ENCODE measurements around the gene RWDD3.

The RWDD3 gene

GRCh38 chr1:95246511-95246910, 12.5 kb downstream of the RWDD3 start:
- Histone ChIP-seq H3K27me3 (ENCODE audit: low read depth, low read length) (no peaks in the 10 kb centered on the region), H3K27ac (ENCODE audit: low read length) (no peak overlapping the region), H3K9ac (ENCODE audit: low read length) (no peak overlapping the region), H2AFZ (ENCODE audit: low read depth, low read length) (no peak overlapping the region), H3K4me3 (ENCODE audit: low read length) (no peak overlapping the region), H3K9me3 (ENCODE audit: insufficient read depth, low read length) (no peaks in the 10 kb centered on the region), H3K79me2 (ENCODE audit: low read length) (0 out of 2 replicates have a peak, but pooled peaks cover 2% of the 10 kb centered on the region), H4K20me1 (ENCODE audit: insufficient read depth, low read length) (no peaks in the 10 kb centered on the region), H3K4me2 (ENCODE audit: low read length) (no peak overlapping the region), H3K36me3 (replicated peaks; ENCODE audit: low read depth, low read length) (peaks cover 9% of the 10 kb centered on the region), H3K4me1 (ENCODE audit: low read length) (no peaks in the 10 kb centered on the region)
- TF ChIP-seq EZH2phosphoT487 (IDR thresholded peaks at IDR 0.05; ENCODE audit: low read depth): no peak
- TF ChIP-seq CTCF (IDR thresholded peaks at IDR 0.05; ENCODE audit: low read depth, low read length): no peak

DNA sequence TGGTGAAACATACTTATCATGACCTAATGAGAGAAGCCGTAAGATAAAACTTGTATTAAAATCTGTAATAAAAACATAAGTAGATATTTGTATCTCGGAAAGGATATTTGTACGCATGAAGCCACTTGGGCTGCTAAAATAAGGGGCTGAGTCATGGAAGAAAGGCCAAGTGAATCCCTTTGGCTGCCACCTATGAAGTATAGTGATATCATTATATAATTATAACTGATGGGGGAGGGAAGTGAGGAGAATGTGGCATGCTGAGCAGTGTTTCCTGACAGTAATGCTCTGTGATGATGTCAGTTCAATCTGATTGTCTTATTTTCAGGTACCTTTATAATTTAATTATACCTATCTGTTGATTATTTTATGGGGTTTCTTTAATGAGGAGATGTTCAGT, 13.6 kb downstream of the RWDD3 start:
- H3K36me3 ChIP-seq (replicated peaks; ENCODE audit: low read depth, low read length): peaks cover 6% of the 10 kb centered on the region
- no peak overlapping the region for H3K4me3 ChIP-seq (ENCODE audit: low read length)
- H3K27ac ChIP-seq (ENCODE audit: low read length): no peak overlapping the region

DNA sequence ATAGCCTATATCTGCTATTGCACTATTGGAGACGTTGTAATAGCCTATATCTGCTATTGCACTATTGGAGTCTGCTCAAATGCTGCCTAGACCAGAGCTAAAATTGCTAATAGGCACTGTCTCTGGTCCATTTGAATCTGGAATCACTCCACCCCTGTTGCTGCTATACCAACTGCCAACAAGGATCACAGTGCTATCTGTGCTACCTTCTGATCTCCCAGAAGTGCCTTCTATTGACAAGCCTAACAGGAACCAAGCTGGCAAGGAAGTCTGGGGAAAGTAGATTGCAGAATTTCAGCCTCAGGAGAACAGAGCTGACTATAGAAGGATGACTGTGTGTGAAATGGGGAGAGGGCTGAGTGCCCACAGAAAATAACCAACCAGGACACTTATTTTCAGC, 15.9 kb downstream of the RWDD3 start:
- no peaks in the 10 kb centered on the region for H4K20me1 ChIP-seq (ENCODE audit: insufficient read depth, low read length)
- H2AFZ ChIP-seq (ENCODE audit: low read depth, low read length): no peak overlapping the region
- no peak overlapping the region for H3K4me2 ChIP-seq (ENCODE audit: low read length)
- H3K79me2 ChIP-seq (ENCODE audit: low read length): no peaks in the 10 kb centered on the region
- H3K27ac ChIP-seq (ENCODE audit: low read length): no peak overlapping the region
- no peak overlapping the region for H3K4me3 ChIP-seq (ENCODE audit: low read length)
- peaks cover under 1% of the 10 kb centered on the region for H3K36me3 ChIP-seq (replicated peaks; ENCODE audit: low read depth, low read length)
- no peak overlapping the region for H3K9ac ChIP-seq (ENCODE audit: low read length)
- no peaks in the 10 kb centered on the region for H3K4me1 ChIP-seq (ENCODE audit: low read length)
- H3K27me3 ChIP-seq (ENCODE audit: low read depth, low read length): no peaks in the 10 kb centered on the region
- TF ChIP-seq EZH2phosphoT487 (IDR thresholded peaks at IDR 0.05; ENCODE audit: low read depth) (no peak), CTCF (IDR thresholded peaks at IDR 0.05; ENCODE audit: low read depth, low read length) (no peak)
- no peaks in the 10 kb centered on the region for H3K9me3 ChIP-seq (ENCODE audit: insufficient read depth, low read length)

More for the DNA sequence above, 13.6 kb downstream of the RWDD3 start:
- no peak overlapping the region for H3K9ac ChIP-seq (ENCODE audit: low read length)
- no peaks in the 10 kb centered on the region for H3K79me2 ChIP-seq (ENCODE audit: low read length)
- no peaks in the 10 kb centered on the region for H3K4me1 ChIP-seq (ENCODE audit: low read length)
- H3K4me2 ChIP-seq (ENCODE audit: low read length): no peak overlapping the region
- H2AFZ ChIP-seq (ENCODE audit: low read depth, low read length): no peak overlapping the region
- H3K27me3 ChIP-seq (ENCODE audit: low read depth, low read length): no peaks in the 10 kb centered on the region
- TF ChIP-seq EZH2phosphoT487 (IDR thresholded peaks at IDR 0.05; ENCODE audit: low read depth) (no peak), CTCF (IDR thresholded peaks at IDR 0.05; ENCODE audit: low read depth, low read length) (no peak)
- H4K20me1 ChIP-seq (ENCODE audit: insufficient read depth, low read length): no peaks in the 10 kb centered on the region
- H3K9me3 ChIP-seq (ENCODE audit: insufficient read depth, low read length): no peaks in the 10 kb centered on the region

- H3K4me1 ChIP-seq (ENCODE audit: low read length): no peaks in the 10 kb centered on the region
- no peak overlapping the region for H3K9ac ChIP-seq (ENCODE audit: low read length)
- no peaks in the 10 kb centered on the region for H3K27me3 ChIP-seq (ENCODE audit: low read depth, low read length)
- H4K20me1 ChIP-seq (ENCODE audit: insufficient read depth, low read length): no peaks in the 10 kb centered on the region
- H2AFZ ChIP-seq (ENCODE audit: low read depth, low read length): no peak overlapping the region
- H3K4me2 ChIP-seq (ENCODE audit: low read length): no peak overlapping the region
- H3K36me3 ChIP-seq (replicated peaks; ENCODE audit: low read depth, low read length): peaks cover 3% of the 10 kb centered on the region
- H3K4me3 ChIP-seq (ENCODE audit: low read length): no peak overlapping the region
- TF ChIP-seq EZH2phosphoT487 (IDR thresholded peaks at IDR 0.05; ENCODE audit: low read depth): no peak
- TF ChIP-seq CTCF (IDR thresholded peaks at IDR 0.05; ENCODE audit: low read depth, low read length): no peak
- H3K27ac ChIP-seq (ENCODE audit: low read length): no peak overlapping the region
- H3K9me3 ChIP-seq (ENCODE audit: insufficient read depth, low read length): no peaks in the 10 kb centered on the region
- H3K79me2 ChIP-seq (ENCODE audit: low read length): no peaks in the 10 kb centered on the region
Measured at GRCh38 chr1:95252422-95252821, 18.4 kb downstream of the RWDD3 start.

All from OCI-LY3 (cell line).